ELR (cell line): ENCODE measurements around the gene SLC9A3.
"Not testable (repeated sequence)": the region's sequence is repeated elsewhere in the genome, so short reads cannot be mapped to it uniquely, and the experiment has no call there.

Experiments
- DNase-seq: peaks from one replicate; pipeline ENCODE4 v3.0.0-alpha.2; 2015; ENCODE audit warnings: low read depth

Gene SLC9A3

DNA sequence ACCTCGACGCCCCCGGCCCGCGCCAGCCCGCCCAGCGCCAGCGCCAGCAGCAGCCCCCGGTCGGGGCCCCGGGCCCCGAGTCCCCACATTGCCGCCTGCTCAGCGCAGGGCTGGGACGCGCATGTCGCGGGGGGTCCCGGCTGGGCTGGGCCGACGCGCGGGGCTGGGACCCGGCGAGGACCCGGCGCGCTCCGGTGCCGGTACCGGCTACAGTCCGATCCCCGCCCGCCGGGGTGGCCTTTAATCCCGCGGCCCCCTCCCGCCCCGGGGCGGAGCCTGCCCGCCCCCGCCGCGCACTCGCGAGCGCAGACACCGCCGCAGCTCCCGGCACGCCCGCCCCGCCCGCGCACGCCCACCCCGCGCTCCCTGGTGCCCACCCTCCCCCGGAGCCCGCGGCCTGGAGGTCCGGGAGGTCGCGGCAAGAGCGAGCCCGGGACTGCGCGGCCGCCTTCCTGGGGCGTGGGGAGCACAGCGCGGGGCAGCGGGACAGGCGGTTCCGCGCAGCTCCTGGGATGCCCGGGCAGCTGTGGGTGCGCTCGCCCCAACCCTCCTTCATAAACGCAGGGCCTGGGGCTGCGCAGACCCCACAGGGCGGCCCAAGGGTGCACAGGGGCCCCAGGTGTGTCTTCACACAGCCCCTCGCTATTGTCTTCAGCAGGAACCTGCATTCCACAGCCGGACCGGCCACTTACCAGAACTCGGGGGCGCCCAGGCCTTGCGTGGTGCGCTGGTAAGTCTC, at the start of gene SLC9A3:
Gene SLC9A3 (minus strand): TSS at position 216 of the 739 bp plus-strand sequence.
- no peak for DNase-seq

DNA sequence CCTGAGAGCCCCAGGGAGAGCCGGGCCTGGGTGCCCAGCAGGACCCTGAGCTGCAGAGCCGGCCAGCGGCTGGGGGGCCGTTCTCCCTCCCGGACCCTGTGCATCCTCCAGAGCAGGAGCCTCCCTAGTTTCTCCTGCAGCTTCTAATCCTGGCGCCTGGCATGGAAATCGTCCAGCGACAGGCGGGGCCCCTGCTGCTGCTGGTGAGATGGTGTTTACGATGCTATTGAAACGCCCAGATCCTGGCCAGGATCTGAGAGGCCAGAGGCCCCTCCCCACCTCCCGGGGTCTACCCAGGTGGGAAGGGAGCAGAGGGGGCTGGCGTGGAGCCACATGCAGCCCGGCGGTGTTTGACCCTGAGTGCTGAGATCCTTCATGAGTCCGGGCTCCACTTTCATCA, 49.7 kb upstream of the SLC9A3 start:
- no peak for DNase-seq

DNA sequence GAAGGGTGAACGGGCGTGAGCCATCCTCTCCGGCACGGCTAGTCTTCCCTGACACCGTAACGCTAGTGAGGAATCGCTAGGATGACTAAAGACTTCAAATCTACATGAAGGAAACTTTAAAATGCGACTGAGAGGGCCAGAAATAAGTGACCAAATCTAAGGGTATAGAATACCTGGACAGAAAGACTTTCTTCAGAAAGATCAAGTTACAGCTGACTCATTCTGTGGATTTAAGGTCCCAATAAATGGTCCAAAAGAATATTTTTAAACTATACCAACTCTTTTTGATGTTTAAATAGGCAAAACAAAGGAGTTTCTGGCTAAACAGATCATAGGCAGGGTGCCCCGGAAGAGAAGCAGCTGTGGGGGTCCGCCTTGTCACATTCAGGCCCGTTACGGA, 49.0 kb upstream of the SLC9A3 start:
- no peak for DNase-seq

DNA sequence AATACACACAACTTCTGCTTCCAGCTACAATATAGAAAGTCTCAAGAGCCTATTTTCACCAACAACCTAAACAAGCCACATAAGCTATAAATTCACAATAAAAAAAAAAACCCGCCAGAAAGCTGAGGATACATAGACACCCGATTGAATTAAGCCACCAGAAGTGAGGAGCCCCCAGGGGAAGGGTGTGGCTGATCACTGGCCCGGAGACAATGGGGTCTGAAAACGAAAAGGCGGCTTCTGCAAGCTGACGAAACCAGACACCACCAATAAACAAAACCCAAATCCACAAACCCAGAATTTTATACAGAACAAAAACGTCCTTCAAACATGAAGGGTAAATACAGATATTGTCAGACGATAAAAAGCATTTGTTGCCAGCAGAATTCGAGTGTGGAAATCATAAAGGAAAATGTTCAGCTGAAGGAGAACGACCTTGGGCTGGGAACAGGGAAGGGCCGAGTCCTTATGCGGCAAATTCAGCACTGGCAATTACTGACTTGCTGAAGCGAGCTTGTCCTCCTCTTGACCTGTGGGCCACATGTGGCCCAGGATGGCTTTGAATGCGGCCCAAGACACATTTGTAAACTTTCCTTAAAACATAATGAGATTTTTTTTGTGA, 48.3 kb upstream of the SLC9A3 start:
- no peak for DNase-seq

GRCh38 chr5:571791-572190, 47.5 kb upstream of the SLC9A3 start:
- no peak for DNase-seq

DNA sequence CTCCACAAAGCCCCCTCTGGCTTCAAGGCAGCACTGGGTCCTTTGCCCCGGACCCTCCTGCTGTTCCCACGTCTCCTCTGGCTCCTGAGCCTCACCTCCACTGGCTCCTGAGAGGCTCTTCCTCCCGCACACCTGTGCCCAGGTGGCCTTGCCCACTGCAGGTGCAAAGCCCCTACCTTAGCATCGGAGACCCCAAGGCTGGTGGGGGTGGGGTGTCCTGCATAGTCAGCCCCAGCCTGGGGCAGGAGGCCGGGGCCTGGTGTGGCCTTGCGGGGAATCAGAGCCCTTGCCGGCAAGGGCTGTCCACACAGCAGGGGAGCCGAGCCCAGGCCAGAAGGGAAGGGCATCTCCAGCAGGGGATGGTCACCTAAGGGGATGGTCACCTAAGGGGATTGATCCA, 46.6 kb upstream of the SLC9A3 start:
- DNase-seq: no peak

DNA sequence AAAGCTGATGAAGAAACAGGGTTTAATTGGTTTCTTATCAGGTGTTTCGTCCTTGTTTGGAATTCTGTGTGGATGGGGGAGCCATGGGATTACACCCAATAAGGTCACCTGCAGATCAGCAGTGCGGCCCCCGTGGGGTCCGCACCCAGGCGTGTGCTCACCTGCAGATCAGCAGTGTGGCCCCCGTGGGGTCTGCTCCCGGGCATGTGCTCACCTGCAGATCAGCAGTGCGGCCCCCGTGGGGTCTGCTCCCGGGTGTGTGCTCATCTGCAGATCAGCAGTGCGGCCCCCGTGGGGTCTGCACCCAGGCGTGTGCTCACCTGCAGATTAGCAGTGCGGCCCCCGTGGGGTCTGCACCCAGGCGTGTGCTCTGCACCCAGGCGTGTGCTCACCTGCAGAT, 46.2 kb upstream of the SLC9A3 start:
- no peak for DNase-seq

DNA sequence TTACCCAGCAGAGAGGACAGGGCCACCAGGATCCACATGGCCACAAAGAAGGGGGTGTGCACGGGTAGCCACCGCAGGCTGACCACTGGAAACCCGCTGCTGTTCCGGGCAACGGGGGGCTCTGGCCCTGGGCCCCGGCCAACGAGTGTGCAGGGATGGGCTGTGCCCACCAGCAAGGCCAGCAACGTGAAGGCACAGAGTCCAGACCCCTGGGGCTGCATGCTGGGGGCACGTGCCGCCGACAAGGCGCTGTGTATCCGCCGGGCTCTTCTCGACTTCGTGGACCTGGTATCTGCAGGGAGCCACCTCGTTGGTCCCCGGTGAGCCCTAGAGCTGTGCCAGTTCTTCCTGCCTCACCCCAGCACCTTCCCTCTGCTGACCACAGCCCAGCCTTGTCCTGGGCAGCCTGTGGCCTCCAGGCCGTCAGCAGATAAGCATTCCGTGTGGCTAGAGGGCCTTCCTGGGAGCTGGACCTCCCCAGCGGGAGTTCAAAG, 45.7 kb upstream of the SLC9A3 start:
- DNase-seq: no peak

- DNase-seq: no peak
Measured at GRCh38 chr5:569358-569867, 45.2 kb upstream of the SLC9A3 start.

- DNase-seq: no peak
Measured at GRCh38 chr5:568809-569208, 44.6 kb upstream of the SLC9A3 start.

- no peak for DNase-seq
Measured at GRCh38 chr5:568061-568781, 44.0 kb upstream of the SLC9A3 start.

DNA sequence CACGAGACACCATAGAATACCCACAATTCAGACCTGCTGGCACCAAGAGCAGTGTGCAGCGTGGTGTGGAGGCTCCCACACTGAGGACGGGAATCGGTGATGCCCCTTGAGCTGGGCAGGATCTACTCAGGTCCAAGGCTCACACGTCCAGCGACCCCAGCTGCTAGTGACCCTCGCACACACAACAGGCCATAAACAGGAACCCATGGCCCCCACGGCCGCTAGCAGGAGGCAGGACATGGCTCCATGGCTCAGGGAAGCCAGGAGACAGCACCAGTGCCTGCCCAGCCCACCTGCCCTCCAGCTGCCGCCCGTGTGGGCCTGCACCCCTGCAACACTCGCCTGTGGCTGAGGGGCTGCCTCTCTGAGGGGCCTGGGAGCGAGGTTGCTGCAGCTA, 43.4 kb upstream of the SLC9A3 start:
- DNase-seq: no peak

GRCh38 chr5:566636-567309, 42.5 kb upstream of the SLC9A3 start:
- DNase-seq: no peak

DNA sequence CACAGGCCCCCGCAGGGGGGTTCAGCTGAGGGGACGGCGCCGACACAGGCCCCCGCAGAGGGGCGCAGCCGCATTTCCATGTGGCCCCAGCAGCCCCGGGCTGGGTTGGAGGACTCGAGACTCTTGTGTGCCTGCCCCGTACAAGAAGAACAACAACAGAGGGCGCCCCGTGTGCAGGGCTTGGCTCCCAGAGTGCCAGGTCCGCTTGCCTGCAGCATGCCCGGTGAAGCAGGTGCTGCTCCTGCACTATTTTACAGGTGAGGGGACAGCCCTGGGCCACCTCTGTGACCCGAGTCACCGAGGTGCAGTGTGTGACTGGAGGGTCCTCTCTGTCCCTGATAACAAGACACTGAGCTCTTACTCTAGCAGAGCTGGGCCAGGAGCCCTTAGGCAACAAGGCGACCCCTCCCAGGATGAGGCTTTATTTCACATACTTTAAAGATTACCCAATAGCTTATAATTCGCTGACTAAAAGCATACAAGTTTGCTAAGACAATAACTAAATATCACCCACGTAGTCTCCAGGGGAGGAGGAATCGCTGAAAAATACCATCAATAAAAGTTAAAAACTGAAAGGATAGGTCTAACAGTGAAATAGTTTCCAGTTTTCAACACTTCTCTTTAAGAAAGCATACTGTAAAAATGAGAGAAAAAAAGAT, 41.7 kb upstream of the SLC9A3 start:
- DNase-seq: no peak

- DNase-seq: no peak
Measured at GRCh38 chr5:561408-561807, 37.2 kb upstream of the SLC9A3 start.

GRCh38 chr5:560792-561166, 36.5 kb upstream of the SLC9A3 start:
- no peak for DNase-seq

- DNase-seq: no peak
Measured at GRCh38 chr5:558871-559503, 34.7 kb upstream of the SLC9A3 start.

DNA sequence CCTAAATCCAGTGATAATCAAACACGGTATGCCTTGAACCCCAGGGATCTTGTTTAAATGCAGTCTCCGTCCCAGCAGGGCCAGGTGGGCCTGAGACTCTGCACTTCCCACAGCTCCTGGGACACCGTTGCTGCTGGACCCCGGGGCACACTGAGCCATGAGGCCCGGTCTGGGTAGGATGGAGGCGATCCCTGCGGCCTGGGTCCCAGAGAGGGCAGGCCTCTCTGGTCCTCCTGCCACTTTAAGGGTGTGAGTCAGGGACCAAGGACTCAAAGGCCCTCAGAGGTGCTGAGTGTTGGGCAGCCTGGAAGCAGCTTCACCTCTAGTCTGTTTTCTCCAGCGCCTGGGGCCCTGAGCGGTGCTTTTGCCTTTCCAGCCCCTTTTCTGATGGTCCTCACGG, 34.1 kb upstream of the SLC9A3 start:
- no peak for DNase-seq

GRCh38 chr5:557917-558316, 33.7 kb upstream of the SLC9A3 start:
- DNase-seq: not testable (repeated sequence)

- DNase-seq: no peak
Measured at GRCh38 chr5:556909-557441, 32.7 kb upstream of the SLC9A3 start.

DNA sequence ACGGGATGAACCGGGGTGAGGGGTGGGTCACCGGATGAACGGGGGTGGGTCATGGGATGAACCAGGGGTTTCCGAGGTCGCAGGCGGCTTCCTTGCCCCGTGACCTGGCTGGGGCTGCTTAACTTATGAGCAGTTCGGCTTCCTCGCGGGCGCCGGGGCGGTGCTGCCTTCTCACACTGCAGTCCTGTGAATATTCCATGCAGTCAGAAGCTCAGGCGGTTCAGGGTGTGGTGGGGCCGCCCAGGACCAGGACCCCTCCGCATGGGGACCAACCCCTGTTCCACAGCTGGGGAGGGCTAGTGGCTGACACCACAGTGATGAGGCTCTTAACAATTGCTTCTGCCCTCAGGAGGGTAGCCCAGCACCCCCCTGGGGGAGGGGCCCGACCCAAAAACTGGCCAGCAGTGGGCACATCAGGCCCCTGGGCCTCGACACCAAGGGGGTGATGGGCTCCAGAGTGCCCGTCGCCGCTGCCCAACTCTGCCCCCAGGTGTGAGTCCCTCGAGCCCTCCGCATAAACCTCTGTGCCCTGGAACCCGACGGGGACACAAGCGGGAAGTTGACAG, 30.9 kb upstream of the SLC9A3 start:
- DNase-seq: no peak
